Stimulated activated CD4-positive, alpha-beta T cell treated with anti-CD3 and anti-CD28 coated beads, Interleukin-1b, Interleukin-23, amount 100 ng/mL, for 24 hours (primary cell): Measurements from ENCODE around the gene ARNT2.
A peak's percentile ranks its signal among the peaks of the same experiment; 100 is the strongest.

Source experiments
- DNase-seq, 4 experiments: peaks; one replicate each; pipeline ENCODE4 v3.0.0-alpha.2; 2020; ENCODE audit warnings: low read depth in 4 of 4, low spot score in 1 of 4

Gene ARNT2

DNA sequence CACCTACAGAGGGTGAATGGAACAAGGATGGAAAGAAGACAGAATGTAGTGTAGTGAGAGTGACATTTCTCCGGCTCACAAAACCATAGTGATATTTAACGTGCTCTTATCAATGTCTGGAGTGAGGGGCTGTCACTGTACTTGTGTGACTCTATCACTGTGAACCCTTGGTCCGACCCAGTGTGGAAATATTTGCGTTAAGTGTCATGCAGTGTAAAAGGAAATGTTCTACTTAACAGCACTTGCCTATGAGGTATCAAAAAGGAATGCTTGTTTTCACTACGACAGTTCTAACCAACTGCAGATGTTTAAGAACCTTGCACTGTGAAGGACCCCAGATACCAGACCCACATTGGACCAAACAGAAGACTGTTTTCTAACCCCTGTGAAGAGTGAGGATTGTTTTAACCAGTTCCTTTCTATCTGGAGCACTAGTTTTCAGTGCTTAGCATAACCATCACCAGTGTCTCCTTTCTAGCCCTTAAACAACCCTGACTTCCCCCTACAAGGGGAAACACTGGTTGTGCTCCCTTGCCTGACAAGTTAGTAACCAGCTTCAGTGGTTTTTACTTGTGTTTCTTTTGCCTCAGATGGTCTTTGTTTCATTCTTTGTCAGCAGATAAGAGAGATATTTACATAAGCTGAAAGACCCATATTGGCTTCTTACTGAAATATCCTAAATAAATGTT, 146.2 kb downstream of the ARNT2 start:
- DNase-seq = no peak

DNA sequence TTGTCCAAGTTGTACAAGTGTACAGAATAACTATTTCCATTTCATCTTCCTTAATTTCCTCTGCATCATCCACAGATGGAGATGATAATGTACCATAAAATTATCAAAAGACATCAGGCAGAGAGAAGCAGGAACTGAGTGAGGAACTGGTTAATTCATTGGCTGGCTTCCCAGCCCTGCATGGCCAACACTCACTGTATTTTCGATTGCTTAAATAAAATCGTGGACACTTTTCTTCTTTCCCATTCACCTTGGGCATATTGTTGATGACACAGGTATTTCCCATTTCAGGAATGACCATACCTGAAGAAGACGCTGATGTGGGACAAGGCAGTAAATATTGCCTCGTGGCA, 146.7 kb downstream of the ARNT2 start:
- no peak for DNase-seq

DNA sequence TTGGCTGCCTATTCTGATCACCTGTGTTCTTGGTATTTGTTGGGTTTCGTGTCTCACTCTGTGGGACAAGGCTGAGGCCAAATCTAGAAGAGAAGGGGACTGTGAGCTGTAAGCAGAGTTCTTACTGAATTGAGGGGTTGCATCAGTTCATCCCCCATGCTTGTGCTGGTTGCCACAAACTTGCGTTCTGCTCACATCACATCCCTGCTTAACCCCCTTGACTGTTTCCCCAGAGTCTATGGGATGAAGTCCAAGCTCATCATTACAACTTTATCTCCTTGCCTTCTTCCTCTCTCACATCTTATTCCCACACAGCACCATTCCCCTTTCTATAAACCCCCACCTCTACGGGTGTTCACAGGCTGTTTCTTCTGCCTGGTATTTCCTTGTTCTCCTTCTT, 147.2 kb downstream of the ARNT2 start:
- DNase-seq = no peak

DNA sequence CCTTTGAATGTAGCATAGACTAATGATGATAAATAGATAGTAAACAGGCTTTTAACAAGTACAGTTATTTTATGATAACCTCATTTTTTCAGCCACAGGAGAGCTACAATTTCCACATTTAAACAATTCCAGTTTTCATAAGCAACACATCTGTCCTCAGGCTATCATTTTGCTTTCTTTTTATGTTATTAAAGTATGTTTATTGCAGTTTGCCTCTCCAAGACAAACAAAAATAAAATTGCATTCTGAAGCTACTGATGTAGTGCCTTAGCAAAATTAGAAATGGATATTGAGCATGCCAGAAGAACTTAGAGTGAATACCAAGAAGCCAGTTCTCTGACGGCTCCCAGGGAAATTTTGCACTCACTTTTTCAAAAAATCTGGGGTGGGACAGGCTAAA, 150.4 kb downstream of the ARNT2 start:
- no peak for DNase-seq

DNA sequence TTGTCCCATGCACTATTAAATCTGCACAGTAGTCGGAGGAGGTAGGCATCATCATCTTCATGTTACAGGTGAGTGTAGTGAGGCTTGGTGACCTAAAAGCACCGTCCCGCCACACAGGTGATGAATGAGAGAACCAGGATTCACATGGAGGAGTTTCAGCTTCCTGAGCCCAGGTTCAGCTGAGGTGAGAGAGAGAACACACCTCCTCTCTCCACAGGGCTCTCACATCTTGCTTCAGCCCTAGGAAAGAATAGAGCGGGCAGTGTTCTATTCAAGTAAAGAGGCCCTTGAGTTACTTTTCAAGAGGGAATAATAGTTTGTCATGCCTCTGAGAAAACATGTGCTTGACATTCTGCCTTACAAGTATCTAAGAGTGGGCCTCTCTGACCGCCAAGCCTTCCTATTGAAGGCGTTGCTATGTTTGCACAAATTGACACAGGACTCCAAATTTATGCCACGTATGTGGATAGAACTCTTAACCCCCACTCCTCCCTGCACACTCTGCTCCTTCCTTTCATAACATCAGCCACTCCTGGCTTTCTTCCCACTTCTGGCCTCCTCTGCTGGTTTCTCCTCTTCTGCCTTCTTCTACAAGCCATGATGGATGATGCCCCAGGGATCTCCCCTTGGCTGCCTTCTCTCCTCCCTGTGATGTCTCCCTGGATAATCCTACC, 152.6 kb downstream of the ARNT2 start:
- DNase-seq = no peak

DNA sequence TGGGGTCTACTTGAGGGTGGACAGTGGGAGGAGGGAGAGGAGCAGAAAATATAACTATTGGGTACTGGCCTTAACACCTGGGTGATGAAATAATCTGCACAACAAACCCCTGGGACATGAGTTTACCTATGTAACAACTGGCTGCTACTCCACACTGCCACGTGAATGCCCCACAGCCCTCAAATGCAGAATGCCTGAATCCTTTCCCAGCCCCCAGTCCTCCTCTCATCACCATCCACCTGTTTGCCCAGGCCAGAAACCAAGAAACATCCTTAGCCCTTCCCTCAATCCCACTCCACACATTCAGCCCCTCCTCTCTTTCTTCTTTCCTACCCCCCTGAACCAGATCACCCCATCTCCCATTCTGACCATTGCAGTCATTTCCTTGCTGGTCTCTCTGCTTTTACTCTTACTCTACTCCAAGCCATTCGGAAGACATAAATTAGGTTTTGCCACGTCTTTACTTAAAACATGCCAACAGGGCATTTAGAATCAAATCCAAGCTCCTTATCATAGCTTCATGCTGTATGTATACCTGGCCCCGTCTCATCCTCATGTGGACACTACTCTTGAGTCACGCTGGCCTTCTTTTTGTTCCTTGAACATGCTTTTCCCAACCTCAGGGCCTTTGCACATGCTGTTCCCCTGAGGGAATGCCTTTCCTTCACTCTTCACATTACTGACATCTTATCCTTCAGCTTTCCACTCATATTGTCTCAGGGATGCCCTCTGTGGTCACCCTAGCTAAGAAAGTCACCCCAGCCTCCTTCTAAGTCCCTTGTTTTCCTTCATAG, 153.5 kb downstream of the ARNT2 start:
- DNase-seq = no peak

DNA sequence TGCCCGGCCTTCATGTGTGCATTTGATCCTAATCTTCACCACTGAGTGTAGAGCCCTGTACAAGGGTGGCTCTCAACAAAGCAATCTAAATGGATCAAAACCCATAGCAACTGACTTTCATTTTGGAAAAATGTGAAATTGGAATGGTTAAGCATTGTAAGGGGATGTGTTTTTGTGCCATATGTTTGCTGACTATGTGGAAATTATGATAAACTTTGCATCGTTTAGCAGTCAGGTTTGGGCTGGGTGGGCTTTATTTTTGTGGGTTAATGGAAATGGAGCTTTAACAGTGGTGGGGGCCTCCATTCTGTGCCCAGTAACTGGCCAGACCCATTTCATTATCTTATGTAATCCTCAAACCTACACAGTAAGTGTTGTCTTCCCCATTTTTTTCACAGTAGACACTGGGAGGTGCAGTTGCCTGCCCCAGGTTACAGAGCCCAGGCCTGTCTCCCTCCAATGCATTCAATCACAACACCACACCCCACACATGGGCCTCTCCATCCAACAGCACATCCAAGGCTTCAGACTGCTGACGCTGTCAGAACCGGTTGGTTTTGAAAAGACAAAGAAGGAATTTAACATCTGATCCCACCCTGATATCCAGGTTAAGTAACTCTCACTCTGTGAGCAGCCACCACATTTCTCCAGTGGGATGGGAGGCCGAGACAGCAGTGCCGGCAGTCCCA, 154.6 kb downstream of the ARNT2 start:
- no peak for DNase-seq

DNA sequence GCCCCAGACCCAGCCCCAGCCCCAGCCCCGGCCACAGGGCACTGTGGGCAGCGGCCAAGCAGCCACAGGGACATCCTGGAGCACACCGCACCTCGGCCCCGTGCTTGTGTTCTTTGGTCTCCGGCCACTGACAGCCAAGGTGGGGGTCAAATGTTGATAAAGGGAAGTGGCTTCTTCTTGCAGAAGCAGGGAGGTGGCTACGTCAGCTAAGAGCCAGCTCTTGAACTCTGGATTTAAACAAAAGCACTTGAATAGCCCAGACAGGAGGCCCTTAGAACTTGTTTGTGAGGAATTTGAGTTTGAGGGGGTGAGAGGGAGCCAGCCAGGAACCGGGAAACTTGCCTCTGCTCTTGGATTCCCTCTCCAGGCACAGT, 155.1 kb downstream of the ARNT2 start:
- DNase-seq = no peak

DNA sequence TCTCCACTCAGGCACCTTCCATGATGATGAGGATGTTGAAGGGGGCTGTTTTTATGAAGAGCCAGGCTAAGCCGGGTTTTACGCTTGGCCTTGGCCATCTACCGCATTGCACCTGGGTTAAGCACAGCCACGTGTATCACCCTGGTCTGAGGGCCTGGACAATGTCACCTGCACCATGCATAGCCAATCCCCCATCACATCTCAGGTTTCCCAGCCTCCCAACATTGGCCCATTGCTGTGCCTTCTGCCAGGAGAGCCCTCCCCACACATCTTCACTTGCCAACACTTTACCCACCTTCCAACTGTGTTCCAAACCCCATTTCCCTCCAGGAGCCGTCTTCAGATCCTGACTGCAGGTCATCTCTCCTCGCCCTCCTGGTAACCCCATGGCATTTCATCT, 155.6 kb downstream of the ARNT2 start:
- DNase-seq = no peak

DNA sequence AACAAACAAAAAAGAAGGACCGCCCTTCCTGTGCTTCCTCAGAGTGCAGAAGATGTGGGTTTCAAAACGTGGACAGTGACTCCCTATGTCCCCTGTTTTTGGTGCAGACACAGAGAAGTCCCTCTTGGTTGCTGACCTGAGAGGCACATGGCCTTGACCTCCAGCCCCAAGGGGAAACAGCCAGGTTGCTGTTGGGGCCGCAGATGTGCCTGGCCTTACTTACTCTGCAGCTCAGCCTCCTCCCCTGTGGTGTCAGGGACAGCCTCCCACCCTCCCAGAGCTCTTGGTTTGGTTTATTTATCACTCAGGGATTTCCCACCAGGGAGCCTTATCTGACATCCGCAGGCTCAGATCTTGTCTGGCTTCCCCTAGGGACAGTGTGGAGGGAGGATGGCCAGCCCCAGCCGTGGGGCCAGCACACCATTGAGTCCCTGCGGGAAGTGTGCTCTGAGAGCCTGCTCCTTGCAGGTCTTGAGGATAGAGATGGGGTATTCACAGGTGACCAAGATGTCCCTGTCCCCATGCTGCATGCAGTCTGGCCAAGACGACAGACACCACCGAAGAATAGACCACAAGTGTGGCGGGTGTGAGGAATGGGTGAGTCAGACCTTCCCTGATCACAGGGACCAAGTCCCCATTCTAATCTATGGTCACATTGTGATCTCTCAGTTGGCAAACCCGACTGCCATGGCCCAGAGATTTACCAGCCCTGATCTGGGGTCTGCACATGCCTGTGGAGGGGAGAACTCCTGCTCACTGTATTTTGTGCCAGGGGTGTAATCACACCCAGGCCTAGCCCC, 156.6 kb downstream of the ARNT2 start:
- DNase-seq = no peak

DNA sequence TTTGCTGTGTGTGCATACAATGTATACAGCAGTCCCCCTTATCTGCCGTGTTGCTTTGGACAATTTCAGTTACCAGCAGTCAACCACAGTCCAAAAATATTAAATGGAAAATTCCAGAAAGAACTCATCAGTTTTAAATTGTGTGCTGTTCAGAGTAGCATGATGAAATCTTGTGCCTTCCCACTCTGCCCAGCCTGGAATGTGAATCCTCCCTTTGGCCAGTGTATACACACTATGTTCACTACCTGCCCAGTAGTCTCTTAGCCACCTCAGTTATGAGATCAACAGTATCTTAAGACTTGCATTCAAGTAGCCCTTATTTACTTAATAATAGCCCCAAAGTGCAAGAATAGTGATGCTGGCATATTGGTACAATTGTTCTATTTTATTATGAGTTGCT, 157.3 kb downstream of the ARNT2 start:
- DNase-seq = no peak

DNA sequence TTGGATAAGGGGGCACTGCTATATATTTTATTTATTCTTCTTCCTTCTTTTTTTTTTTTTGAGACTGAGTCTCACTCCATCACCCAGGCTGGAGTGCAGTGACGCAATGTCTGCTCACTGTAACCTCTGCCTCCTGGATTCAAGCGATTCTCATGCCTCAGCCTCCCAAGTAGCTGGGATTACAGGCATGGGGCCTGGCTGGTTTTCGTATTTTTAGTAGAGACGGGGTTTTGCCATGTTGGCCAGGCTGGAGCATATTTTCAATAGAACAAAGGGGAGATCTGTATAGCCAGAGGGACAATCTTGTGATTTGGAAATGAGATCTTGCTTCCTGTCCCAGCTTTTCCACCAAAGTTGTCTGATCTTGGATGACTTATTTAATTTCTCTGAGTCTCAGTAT, 157.9 kb downstream of the ARNT2 start:
- DNase-seq = no peak

DNA sequence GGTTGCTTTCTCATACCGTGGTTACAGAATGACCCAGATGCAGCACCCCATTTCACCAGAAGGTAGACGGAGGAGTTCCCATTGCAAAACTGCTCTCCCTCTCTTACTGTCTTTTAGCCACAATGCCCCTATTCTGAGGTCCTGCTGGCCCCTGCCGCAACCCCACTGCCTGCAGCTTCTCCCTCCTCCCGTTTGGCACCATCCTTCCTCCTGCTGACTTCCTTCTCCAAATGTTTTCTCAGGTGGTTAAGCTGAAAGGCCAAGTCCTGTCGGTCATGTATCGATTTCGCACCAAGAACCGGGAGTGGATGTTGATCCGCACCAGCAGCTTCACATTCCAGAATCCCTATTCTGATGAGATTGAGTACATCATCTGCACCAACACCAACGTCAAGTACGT, 158.7 kb downstream of the ARNT2 start:
- no peak for DNase-seq

DNA sequence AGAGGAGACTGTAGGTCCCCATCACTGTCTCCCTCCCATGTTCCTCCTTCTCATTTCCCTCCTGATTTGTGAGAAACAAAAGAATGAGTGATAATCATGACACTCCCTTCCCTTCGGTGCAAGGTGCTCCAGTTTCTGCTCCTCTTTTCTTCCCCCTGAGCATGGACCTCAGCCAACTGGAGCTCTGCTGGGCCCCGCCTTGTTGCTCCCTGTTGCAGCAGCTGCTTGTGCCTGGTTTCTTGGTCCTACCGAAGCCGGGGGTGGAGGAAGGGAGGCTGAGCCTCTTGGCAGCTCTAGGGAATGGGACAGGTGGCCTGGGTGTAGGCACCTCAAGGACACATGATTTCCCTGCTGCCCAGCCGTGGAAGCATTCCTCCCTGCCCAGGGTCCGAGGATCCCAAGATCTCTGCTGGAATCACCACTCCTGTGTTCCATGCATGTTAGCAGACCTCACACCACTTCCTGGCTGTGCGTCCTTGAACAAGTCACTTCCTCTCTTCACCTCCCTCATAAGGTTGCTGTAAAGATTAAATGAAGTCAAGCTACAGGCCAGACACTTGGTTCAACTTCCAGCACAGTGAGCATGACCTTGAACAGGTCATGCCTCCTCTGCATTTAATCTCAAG, 159.3 kb downstream of the ARNT2 start:
- DNase-seq = no peak

DNA sequence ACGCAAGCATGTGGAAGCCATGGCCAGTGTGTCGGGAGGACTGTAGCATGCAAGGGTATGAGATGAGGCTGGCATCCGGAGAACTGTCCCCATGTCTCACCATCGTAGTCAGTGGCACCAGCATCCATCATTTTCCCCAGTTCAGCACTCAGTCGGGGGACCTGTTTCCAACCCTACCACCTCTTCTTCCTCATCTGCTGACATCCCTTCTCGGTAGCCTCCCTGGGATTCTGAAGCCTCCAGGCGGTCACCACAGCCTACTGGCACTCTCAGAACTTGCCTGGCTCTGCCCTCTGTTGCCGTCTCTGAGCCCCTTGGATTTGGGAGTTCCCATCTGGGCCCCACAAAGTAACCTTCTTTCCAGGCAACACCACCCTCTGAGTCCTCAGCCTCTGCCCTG, 159.9 kb downstream of the ARNT2 start:
- DNase-seq = no peak

DNA sequence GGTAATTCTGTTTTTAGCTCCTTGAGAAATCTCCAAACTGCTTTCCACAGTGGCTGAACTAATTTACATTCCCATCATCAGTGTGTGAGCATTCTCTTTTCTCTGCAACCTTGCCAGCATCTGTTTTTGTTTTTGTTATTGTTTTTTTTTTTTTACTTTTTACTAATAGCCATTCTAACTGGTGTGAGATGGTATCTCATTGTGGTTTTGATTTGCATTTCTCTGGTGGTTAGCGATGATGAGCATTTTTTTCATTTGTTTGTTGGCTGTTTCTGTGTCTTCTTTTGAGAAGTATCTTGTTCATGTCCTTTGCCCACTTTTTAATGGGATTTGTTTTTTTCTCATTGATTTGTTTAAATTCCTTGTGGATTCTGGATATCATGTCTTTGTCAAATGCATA, 161.2 kb downstream of the ARNT2 start:
- no peak for DNase-seq

DNA sequence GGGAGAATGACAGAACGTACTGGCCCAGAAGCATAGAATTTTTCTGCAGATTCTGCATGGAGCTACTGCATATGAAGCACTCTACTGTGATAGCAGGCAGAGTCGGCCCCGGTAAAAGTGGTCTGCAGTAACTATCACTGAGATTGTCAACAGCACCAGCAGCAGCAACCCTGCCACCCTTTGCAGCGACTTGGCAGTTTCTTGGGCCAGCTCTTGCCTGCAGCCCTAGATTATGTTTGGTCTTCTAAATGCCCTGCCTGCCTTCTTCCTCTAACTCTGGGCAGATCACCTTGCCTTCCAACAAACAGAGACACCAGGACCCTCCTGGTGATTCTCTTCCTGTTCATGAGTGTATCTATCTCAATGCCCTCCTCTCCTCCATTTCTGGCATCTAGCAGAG, 161.8 kb downstream of the ARNT2 start:
- DNase-seq = no peak

DNA sequence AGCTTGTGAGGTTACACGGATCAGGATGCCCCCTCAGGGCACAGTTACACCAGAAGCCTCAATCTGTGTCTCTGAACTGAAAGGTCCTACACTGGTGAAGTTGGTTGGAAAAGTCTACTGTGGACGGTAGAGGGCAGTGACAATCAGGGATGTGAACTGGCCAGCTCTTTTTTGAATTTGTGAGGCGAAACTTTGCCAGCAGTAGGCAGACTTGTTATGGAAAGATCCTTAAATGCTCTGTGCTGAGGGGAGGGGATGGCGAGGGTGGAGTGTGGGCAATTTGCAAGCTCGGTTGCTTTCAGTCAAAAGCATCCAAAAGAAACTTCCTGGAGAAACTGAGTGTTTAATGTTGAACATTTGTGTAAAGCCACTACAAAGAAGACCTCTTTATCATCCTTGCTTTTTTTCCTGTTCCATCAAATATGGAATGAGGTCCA, 163.6 kb downstream of the ARNT2 start:
- peak in 1 of 4 experiments; percentile 6 for DNase-seq

DNA sequence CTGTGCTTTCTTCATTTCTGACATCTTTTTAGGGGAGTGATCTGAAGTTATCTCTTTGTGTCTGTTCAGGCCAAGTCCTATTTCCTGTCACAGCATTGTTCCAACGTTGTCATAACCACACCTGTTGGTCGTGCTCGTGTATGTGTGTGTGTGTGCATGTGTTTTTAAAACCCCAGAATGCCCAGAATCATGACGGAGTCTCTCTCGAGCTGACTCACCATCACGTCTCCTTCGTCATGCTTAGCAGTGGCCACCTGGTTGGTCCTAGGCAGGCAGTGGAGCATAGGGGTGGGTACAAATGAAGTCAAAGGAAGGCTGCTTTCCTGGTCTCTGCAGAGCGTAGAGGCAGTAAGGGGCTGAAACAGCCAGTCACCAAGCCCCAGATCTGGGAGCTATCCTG, 164.1 kb downstream of the ARNT2 start:
- DNase-seq = no peak

DNA sequence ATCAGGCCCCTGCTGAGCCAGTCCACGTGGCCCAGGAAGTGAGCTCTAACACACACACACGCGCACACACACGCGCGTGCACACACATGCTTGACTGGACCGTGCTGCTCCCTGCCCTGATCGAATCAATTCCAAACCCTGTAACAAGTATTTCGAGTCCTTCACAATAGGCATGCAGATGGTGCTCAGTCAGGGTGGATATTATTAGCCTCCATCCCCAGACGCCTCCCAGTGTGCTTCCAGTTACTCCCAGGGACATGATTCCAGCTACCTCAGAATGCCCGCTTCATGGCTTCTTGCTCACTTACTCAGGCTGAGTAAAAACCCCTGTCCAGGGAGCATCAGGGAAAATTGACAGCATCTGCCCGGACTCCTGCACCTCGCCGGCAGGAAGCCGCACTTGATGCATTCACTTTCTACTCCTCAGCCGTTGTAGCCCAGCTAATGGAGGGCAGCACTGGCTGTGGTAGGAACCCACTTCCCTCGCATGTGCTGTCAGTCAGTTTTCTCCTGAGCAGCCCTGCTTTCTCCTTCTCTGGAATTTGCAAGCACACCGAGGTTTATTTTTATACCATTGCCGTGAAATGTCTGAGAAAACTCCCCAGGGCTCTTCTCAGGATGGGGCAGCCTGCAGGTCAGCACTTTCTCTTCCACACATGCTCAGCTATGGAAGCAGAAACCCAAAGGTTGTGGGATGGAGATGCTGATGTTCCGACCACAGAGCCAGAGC, 164.9 kb downstream of the ARNT2 start:
- no peak for DNase-seq
